Measurements from ENCODE around the gene SGMS1.
A peak's percentile ranks its signal among the peaks of the same experiment; 100 is the strongest.

The SGMS1 gene

GRCh38 chr10:50421026-50421719 is 202.6 kb downstream of the SGMS1 start:
- 0 out of 2 replicates have a peak, but pooled peaks cover 3% of the 10 kb centered on the region for H3K36me3 ChIP-seq (ENCODE audit: low read length)
- H3K9ac ChIP-seq (ENCODE audit: low read length), result no peak overlapping the region
- no peak overlapping the region for H2AFZ ChIP-seq (ENCODE audit: low read depth, low read length, severe bottlenecking)
- peaks cover 5% of the 10 kb centered on the region; the same call in 1 of the 2 replicates for H3F3A ChIP-seq (ENCODE audit: insufficient read depth)
- H3K9me3 ChIP-seq (ENCODE audit: insufficient read depth, low read length), result no peaks in the 10 kb centered on the region
- TF ChIP-seq CTCF (IDR thresholded peaks at IDR 0.05; ENCODE audit: insufficient read depth, low read length, poor library complexity, severe bottlenecking) (peak; percentile 81), EZH2phosphoT487 (conservative IDR thresholded peaks at IDR 0.05; ENCODE audit: low read length) (no peak)
- H3K27me3 ChIP-seq (ENCODE audit: low read length), result no peaks in the 10 kb centered on the region
- H3K4me3 ChIP-seq (ENCODE audit: insufficient read depth, low read length, poor library complexity, severe bottlenecking), result no peak overlapping the region
- H3K79me2 ChIP-seq (ENCODE audit: insufficient read depth, low read length), result no peaks in the 10 kb centered on the region
- H3K27ac ChIP-seq (ENCODE audit: low read depth, low read length), result no peak overlapping the region
- H3K4me2 ChIP-seq (ENCODE audit: low read depth, low read length, poor library complexity, severe bottlenecking), result no peak overlapping the region
- H3K9me2 ChIP-seq (replicated peaks; ENCODE audit: insufficient read depth, low read length), result no peaks in the 10 kb centered on the region
- peaks cover 13% of the 10 kb centered on the region; the same call in 1 of the 2 replicates for H4K20me1 ChIP-seq (ENCODE audit: low read depth, low read length)

- TF ChIP-seq EZH2phosphoT487 (conservative IDR thresholded peaks at IDR 0.05; ENCODE audit: low read length), result no peak
- no peak for TF ChIP-seq CTCF (IDR thresholded peaks at IDR 0.05; ENCODE audit: insufficient read depth, low read length, poor library complexity, severe bottlenecking)
- H3K9me3 ChIP-seq (ENCODE audit: insufficient read depth, low read length), result no peaks in the 10 kb centered on the region
- peaks cover 13% of the 10 kb centered on the region; the same call in 1 of the 2 replicates for H4K20me1 ChIP-seq (ENCODE audit: low read depth, low read length)
- no peak overlapping the region for H3K4me3 ChIP-seq (ENCODE audit: insufficient read depth, low read length, poor library complexity, severe bottlenecking)
- H3F3A ChIP-seq (ENCODE audit: insufficient read depth), result peaks cover 5% of the 10 kb centered on the region; the same call in 1 of the 2 replicates
- no peaks in the 10 kb centered on the region for H3K9me2 ChIP-seq (replicated peaks; ENCODE audit: insufficient read depth, low read length)
- no peak overlapping the region for H3K4me2 ChIP-seq (ENCODE audit: low read depth, low read length, poor library complexity, severe bottlenecking)
- H3K79me2 ChIP-seq (ENCODE audit: insufficient read depth, low read length), result no peaks in the 10 kb centered on the region
- no peak overlapping the region for H3K27ac ChIP-seq (ENCODE audit: low read depth, low read length)
- no peak overlapping the region for H3K9ac ChIP-seq (ENCODE audit: low read length)
- no peak overlapping the region for H2AFZ ChIP-seq (ENCODE audit: low read depth, low read length, severe bottlenecking)
- H3K27me3 ChIP-seq (ENCODE audit: low read length), result no peaks in the 10 kb centered on the region
- no peaks in the 10 kb centered on the region for H3K36me3 ChIP-seq (ENCODE audit: low read length)
Measured at GRCh38 chr10:50420196-50420595, 203.6 kb downstream of the SGMS1 start.

- Histone ChIP-seq H3K4me2 (ENCODE audit: low read depth, low read length, poor library complexity, severe bottlenecking) (no peak overlapping the region), H3K9ac (ENCODE audit: low read length) (no peak overlapping the region)
Measured at GRCh38 chr10:50419756-50420155, 204.0 kb downstream of the SGMS1 start.

More at GRCh38 chr10:50419756-50420155, 204.0 kb downstream of the SGMS1 start:
- Histone ChIP-seq H3K36me3 (ENCODE audit: low read length) (no peaks in the 10 kb centered on the region), H2AFZ (ENCODE audit: low read depth, low read length, severe bottlenecking) (no peak overlapping the region), H3F3A (ENCODE audit: insufficient read depth) (peaks cover 5% of the 10 kb centered on the region; the same call in 1 of the 2 replicates), H3K79me2 (ENCODE audit: insufficient read depth, low read length) (no peaks in the 10 kb centered on the region), H4K20me1 (ENCODE audit: low read depth, low read length) (peaks cover 13% of the 10 kb centered on the region; the same call in 1 of the 2 replicates), H3K27me3 (ENCODE audit: low read length) (no peaks in the 10 kb centered on the region), H3K27ac (ENCODE audit: low read depth, low read length) (no peak overlapping the region), H3K9me3 (ENCODE audit: insufficient read depth, low read length) (no peaks in the 10 kb centered on the region), H3K4me3 (ENCODE audit: insufficient read depth, low read length, poor library complexity, severe bottlenecking) (no peak overlapping the region), H3K9me2 (replicated peaks; ENCODE audit: insufficient read depth, low read length) (no peaks in the 10 kb centered on the region)
- TF ChIP-seq EZH2phosphoT487 (conservative IDR thresholded peaks at IDR 0.05; ENCODE audit: low read length) (no peak), CTCF (IDR thresholded peaks at IDR 0.05; ENCODE audit: insufficient read depth, low read length, poor library complexity, severe bottlenecking) (no peak)
